CD4-positive, alpha-beta T cell treated with Interleukin-12 subunit alpha and Interleukin-12 subunit beta, for 1 hour (primary cell): ENCODE measurements around the gene YAP1.

Experiments used
- DNase-seq: peaks from one replicate; pipeline ENCODE4 v3.0.0-alpha.2; 2020

The YAP1 gene

GRCh38 chr11:102117472-102118113 lies 7.3 kb downstream of the YAP1 start:
- no peak for DNase-seq

- DNase-seq: no peak
Observed at GRCh38 chr11:102118937-102119336, 8.7 kb downstream of the YAP1 start.

DNA sequence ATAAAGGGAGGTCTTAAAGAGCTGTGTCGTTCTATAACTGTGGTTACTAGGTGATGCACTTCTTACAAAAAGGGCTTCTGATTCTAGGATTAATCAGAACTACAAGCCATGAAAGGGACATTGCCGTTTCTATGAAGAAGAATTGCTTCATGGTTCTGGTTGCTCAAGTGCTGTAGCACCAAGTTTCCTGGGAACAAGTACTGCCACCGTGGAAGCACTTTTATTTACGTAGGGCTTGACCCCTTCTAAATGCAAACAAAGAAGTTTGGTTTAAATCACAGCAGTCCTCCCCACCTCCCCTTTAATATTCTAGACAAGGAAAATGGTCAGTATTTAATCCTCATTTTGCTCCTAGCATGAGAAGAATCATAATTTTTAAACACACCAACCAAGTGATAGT lies 9.8 kb downstream of the YAP1 start:
- DNase-seq: no peak

GRCh38 chr11:102120437-102120973 lies 10.3 kb downstream of the YAP1 start:
- no peak for DNase-seq

- no peak for DNase-seq
Observed at GRCh38 chr11:102121329-102121728, 11.1 kb downstream of the YAP1 start.

- DNase-seq: no peak
Observed at GRCh38 chr11:102134597-102134996, 24.4 kb downstream of the YAP1 start.

- no peak for DNase-seq
Observed at GRCh38 chr11:102135256-102135655, 25.0 kb downstream of the YAP1 start.

- DNase-seq: no peak
Observed at GRCh38 chr11:102138223-102138622, 28.0 kb downstream of the YAP1 start.

DNA sequence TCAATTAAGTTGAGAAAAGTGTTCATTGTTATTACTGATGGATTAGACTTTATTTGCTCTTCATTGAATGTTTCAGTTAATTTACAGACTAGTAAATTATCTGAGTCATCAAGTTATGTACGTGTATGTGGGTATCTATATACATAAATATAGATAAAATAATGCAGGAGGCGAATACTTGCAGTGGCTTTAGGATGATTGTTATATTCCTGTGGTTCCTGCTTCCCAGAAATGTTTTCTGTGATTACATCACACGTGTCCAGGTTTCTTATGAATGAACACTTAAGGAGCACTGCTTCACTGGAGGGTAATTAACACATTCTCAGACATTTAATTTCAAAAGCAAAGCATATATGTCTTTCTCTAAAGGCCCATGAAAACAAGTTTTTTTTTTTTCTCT lies 28.4 kb downstream of the YAP1 start:
- DNase-seq: no peak

GRCh38 chr11:102139081-102139498 lies 28.8 kb downstream of the YAP1 start:
- DNase-seq: no peak

DNA sequence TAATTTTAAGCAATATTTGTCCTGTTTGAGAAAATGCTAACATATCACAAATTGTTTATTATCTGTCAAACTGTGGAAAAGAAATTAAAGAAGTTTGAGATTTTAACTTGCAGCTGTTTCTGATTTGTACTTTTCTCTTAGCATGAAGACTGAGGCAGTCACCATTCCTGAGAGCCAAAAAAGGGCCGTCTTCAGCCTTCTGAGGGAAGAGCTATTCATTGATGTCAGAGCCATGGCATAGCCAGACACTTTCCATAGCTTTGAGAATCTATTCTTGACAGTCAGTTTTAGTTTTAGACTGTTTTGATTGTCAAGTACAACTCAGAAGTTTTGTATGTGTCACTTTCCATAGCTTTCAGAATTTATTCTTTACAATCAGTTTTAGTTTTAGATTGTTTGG lies 32.1 kb downstream of the YAP1 start:
- DNase-seq: no peak

GRCh38 chr11:102143867-102144266 lies 33.6 kb downstream of the YAP1 start:
- DNase-seq: no peak

- no peak for DNase-seq
Observed at GRCh38 chr11:102144357-102145355, 34.4 kb downstream of the YAP1 start.

GRCh38 chr11:102147015-102147414 lies 36.8 kb downstream of the YAP1 start:
- no peak for DNase-seq

DNA sequence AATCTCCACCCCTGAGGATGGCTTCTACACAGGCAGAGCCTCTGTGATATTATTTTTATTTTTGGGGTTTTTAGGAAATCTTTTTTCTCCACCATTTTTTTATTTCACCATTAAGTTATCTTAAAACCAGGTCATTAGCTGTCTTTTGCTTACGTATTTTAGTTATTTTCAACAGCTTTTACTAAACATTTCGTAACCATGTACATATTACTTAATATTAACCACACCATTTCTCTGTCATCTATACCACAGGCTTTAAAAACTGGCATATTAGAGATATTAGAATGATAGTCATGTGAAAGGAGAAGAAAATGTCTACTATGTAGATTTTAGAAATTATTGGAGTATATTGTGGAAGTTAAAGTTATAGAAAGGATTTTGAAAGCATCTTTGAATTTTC lies 37.4 kb downstream of the YAP1 start:
- no peak for DNase-seq

DNA sequence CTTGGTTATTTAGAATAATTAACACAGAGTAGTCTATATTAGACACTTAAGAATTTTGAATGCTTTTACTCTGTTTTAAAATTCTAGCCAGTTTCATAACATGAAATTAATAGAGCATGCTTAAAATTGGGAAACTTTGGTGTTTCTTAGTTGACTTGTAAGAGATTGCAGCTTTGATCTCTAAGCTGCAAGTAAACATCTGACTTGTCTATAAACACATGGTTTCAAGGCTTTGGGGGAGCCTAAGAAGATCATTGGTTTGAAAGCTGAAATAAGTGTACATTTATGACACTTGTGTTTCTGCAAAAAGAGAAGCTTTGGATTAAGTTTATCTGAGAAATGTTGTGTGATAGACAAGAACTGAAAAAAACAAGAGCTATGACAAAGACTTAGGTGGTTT lies 37.8 kb downstream of the YAP1 start:
- DNase-seq: no peak

DNA sequence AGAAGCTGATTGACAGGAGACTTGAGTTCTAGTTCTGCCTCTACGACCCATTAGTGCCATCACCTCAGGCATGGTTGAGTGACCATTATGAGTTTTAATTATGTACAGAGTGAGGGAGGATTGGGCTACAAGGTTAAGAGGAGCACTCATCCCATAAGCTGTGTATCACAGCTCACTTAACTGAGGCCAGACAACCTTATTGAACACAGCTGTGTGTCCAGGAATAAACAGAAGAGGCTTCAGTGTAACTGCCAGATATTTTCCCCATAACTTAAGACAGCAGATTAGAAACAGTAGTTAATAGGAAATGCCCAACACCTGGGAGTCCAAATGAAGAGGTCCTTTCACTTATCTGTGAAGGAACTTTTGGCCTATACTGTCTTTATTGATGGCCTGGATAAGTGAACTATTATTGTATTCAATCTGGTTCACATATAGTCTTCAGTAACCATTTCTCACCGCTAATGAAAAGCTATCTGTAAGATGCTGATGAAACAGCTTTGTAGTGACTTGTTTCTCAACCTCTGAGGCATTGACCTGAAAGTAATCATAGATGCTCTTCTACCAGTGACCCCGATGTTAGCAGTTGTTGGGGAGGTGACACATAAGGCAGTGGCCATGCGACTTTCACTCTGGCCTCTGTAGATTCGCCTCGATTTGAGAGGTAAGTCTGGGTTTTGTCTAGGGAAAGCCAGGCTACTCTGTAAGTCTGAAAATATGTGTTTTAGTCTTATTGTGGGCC lies 41.7 kb downstream of the YAP1 start:
- no peak for DNase-seq

DNA sequence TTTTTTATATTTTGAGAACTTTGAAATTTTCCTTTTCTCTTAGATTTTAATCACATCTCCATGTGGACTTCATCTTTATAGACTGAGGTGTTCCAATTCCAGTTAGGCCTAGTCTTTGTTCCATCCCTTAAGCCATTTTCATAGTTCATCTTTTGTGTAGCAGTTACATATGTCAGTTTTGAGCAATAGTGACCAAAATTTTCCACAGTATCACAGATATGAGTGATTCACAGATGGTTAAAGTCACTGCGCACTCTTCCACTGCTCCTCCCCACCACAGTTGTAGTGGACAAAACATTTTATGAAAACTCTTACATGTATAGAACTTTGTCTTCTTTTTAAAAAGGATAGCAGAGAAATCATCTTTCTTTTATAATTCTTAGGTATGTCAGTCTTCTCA lies 42.8 kb downstream of the YAP1 start:
- DNase-seq: no peak

- DNase-seq: no peak
Observed at GRCh38 chr11:102154806-102155205, 44.6 kb downstream of the YAP1 start.

GRCh38 chr11:102155676-102156075 lies 45.4 kb downstream of the YAP1 start:
- DNase-seq: no peak

- no peak for DNase-seq
Observed at GRCh38 chr11:102157219-102157618, 47.0 kb downstream of the YAP1 start.

DNA sequence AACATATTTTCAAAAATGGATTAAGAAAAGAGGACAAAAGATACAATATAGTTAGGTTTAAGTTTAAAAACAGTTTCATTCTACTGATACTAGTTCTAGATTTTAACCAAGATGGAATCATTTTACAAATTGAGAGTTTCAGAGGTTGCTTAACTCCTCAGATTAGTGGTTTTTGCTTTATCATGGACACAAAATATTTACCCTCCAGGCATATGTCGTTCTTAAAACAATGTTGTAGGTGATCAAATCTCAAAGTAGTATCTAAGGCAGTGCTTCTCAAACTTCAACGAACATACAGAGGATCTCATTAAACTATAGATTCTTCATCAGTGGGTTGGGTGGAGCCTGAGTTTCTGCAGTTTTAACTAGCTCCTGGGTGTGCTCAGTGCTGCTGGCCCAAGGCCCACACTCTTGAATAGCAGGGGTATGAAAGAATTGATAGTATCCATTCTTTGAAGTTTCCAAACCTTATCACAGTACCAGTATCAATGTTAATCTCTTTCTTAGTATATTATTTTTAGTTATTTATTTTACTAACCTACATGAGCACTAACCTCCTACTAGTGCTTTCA lies 48.0 kb downstream of the YAP1 start:
- no peak for DNase-seq

DNA sequence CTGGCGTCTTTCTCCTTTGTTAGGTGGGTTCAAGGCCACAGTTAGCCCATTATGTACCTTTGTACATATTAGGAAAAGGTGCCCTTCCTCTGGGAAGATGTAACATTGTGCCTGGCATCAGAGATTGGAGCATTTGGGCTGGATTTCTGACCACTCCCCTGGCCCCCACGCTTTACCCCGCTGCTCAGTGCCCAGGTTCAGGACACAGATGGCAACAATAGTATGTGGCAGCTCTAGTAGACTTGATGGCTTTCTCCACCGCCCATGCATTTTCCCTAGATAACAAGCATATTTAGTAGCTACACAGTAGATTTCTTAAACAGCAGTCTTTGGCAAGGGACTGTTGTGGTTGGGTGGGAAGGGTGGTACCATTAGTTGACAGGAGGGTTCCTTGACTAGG lies 53.1 kb downstream of the YAP1 start:
- DNase-seq: no peak
